H1 (cell line): ENCODE results near the gene FAM193A. TPM values are rescaled to one million over a fixed set of nuclear protein-coding genes. Genes with fewer than 3 reads are reported as not detected.

Experiments
- CBX5 ChIP-seq: fragments of 300-800, 300-1000 bp; sonication (generic); IDR thresholded peaks from 2 replicates; pipeline ENCODE4 v1.7.1; 2016; ENCODE audit warnings: antibody characterized with exemption, low read length, low read depth
- CTBP2 ChIP-seq: IDR thresholded peaks from 2 replicates; pipeline ENCODE4 v1.7.0; 2011; ENCODE audit warnings: borderline replicate concordance, mild to moderate bottlenecking, moderate library complexity, mixed read lengths, low read length; ENCODE audit not compliant: insufficient read depth, insufficient read length
- EGR1 ChIP-seq: IDR thresholded peaks from 2 replicates; pipeline ENCODE4 v1.6.1; 2011; ENCODE audit warnings: low read depth, low read length, borderline replicate concordance
- NRF1 ChIP-seq: IDR thresholded peaks from 2 replicates; pipeline ENCODE4 v1.6.1; 2011; ENCODE audit warnings: mild to moderate bottlenecking, low read depth, low read length, improper control_type of control experiment
- PHF8 ChIP-seq: fragments of 200-600 bp; sonication (generic); conservative IDR thresholded peaks from 2 replicates; pipeline ENCODE4 v1.7.1; 2012; ENCODE audit warnings: low read depth, mild to moderate bottlenecking, inconsistent platforms, low read length, moderate library complexity
- polyA plus RNA-seq, 7 experiments: library from polyadenylated mRNA; depleted of rRNA in 3 of 7; stranded (reverse) in 5 of 7; unstranded in 2 of 7; fragments of >200 nt in 5 of 7; fragments of 200-250 nt in 2 of 7; gene quantifications; 1 replicate in 5 of 7; 2 replicates in 1 of 7; 4 replicates in 1 of 7; pipeline versions ENCODE4 v1.2.1 to v1.2.3, GENCODE V29; 2011 to 2013; ENCODE audit warnings: missing spikeins in 2 of 7, mixed read lengths in 2 of 7
- total RNA-seq: library from RNA; stranded (reverse); fragmentation: NEBNext Ultra II Directional; extraction: Animal tissue kit (Norgen Biotek cat#: 25700); gene quantifications from 2 replicates; pipeline ENCODE4 v1.2.1, GENCODE V29; 2021
- TF ChIP-seq, protein P1 (sequence below): IDR thresholded peaks from 2 replicates; pipeline ENCODE4 v1.6.1; 2011; ENCODE audit warnings: low read depth, mild to moderate bottlenecking, low read length; ENCODE audit not compliant: insufficient read depth

Gene FAM193A
- total and polyA plus RNA-seq, 2 of the 8 experiments (the other 6 are each of a cell fraction or from before 2014, with no cell fraction given), result 8.7 to 26.2 TPM

GRCh38 chr4:2595436-2595835 is 59.0 kb downstream of the FAM193A start (continued):
- TF ChIP-seq EGR1 (no peak), PHF8 (no peak), CTBP2 (no peak), CBX5 (no peak), NRF1 (no peak)
- TF ChIP-seq, protein P1, sequence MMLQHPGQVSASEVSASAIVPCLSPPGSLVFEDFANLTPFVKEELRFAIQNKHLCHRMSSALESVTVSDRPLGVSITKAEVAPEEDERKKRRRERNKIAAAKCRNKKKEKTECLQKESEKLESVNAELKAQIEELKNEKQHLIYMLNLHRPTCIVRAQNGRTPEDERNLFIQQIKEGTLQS, result no peak
- TF ChIP-seq, all 59 proteins: peak for 0
